Activated CD8-positive, alpha-beta memory T cell treated with anti-CD3 and anti-CD28 coated beads, Interleukin-2, amount 50 U/mL, for 48 hours (primary cell): Measurements from ENCODE around the gene TSC22D4.

ENCODE experiments used
- DNase-seq: peaks from one replicate; pipeline ENCODE4 v3.0.0-alpha.2; 2020

TSC22D4 gene

GRCh38 chr7:100426516-100426915 lies 52.5 kb downstream of the TSC22D4 start:
- DNase-seq, result no peak

DNA sequence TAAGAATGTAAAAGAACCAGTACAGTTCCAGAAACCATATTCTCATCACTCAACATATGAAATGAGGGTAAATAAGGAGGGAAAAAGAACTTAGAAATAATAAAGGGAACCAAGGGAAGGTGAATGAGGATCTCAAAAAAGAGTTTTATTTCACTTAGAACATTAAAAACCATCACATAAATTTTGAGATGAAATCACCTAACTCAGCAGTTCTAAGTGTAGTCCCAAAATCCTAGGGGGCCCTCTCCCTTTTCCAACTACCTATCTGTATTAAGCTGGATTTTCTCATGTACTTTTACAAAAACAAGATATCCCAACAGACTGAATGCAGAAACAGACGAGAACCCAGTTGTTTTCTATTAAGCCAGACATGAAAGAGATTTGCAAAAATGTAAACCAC lies 53.7 kb downstream of the TSC22D4 start:
- no peak for DNase-seq

DNA sequence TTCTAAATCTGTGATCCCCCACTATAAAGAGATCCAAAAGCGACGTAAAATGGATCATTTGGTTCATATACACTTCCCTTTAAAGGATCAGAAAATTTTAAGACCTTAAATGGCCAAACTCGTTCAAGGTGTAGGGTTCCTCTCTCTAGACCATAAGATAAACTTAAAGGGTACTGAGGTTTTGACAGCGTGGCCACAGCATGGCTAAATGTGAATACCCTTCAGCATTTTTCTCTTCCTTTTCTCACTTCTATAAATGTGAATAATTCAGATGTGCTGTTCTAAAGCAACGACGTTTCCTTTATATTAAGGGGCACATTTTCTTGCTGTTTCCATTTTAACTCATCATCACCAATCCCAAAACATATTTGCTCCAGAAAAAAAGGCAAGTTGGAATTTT lies 55.7 kb downstream of the TSC22D4 start:
- DNase-seq, result no peak

DNA sequence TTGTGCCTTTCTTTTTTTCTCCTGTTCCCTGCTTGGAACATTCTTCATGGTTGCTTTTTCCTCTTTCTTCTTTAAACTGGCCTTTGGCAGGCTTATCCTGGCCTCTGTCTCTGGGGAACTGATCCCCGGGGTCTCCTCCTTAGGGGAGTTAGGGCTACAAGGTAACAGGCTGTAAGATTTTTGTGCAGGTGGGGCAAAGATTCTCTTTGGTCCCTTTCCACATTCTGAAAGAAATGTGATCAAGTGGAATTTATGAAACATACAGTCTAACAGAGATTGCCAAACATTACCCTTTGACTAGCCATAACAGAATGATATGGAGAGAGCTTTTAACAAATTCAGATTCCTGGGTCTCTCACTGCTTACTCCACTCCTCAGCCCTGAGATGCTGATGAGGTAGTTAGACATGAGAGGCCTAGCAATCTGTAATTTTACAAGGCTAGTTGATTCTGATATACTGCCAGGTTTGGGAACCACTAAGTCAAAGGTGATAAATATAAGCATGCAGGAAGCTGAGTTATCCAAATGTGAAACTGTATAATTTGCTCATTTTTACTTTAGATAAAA lies 59.3 kb downstream of the TSC22D4 start:
- DNase-seq, result no peak

- DNase-seq, result no peak
Measured at GRCh38 chr7:100418930-100419659, 59.9 kb downstream of the TSC22D4 start.
